ENCODE data around the gene RPS6KB1.
"Not testable (repeated sequence)": the region's sequence is repeated elsewhere in the genome, so short reads cannot be mapped to it uniquely, and the experiment has no call there.

The RPS6KB1 gene

DNA sequence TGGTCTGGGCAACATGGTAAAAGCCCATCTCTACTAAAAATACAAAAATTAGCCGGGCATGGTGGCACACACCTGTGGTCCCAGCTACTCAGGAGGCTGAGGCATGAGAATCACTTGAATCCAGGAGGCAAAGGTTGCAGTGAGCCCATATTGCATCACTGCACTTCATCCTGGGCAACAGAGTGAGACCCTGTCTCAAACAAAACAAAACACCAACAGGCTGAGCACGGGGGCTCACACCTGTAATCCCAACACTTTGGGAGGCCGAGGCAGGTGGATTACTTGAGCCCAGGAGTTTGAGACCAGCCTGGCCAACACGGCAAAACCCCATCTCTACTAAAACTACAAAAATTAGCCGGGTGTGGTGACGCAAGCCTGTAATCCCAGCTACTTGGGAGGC lies 82.2 kb downstream of the RPS6KB1 start:
- H3K27ac ChIP-seq (ENCODE audit: low read depth, low read length); H3K9me3 ChIP-seq (ENCODE audit: control insufficient read depth, insufficient read depth, low read length); H3F3A ChIP-seq (ENCODE audit: control insufficient read depth, insufficient read depth); H3K4me2 ChIP-seq (ENCODE audit: low read length); H3K9me2 ChIP-seq (replicated peaks; ENCODE audit: control insufficient read depth, low read length); H3K4me3 ChIP-seq (ENCODE audit: low read length); H3K36me3 ChIP-seq (ENCODE audit: control insufficient read depth, low read length); H3K79me2 ChIP-seq (ENCODE audit: control insufficient read depth, low read length); H3K27me3 ChIP-seq (ENCODE audit: control insufficient read depth, low read length); H3K4me1 ChIP-seq (ENCODE audit: control insufficient read depth, low read length); H4K20me1 ChIP-seq (ENCODE audit: control insufficient read depth, insufficient read depth, low read depth, low read length): not testable (repeated sequence)

DNA sequence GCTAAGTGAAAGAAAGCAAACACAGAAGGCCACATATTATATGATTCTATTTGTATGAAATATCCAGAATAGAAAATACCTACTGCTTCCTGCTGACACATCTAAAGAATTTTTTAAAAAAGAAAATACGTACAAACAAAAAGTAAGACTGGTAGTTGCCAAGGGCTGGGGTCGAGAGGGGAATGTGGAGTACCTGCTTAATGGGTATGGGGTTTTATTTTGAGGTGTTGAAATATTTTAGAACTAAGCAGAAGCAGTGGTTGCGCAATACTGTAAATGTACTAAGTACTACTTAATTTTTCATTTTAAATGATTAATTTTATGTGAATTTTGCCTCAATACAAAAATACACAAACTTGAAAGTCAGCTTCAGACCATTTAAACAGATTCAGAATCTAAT lies 103.7 kb downstream of the RPS6KB1 start:
- H4K20me1 ChIP-seq (ENCODE audit: control insufficient read depth, insufficient read depth, low read depth, low read length); H3K4me2 ChIP-seq (ENCODE audit: low read length); H3K4me1 ChIP-seq (ENCODE audit: control insufficient read depth, low read length); H3K27me3 ChIP-seq (ENCODE audit: control insufficient read depth, low read length); H3K9me3 ChIP-seq (ENCODE audit: control insufficient read depth, insufficient read depth, low read length); H3K27ac ChIP-seq (ENCODE audit: low read depth, low read length); H3F3A ChIP-seq (ENCODE audit: control insufficient read depth, insufficient read depth); H3K9me2 ChIP-seq (replicated peaks; ENCODE audit: control insufficient read depth, low read length); H3K4me3 ChIP-seq (ENCODE audit: low read length); H3K36me3 ChIP-seq (ENCODE audit: control insufficient read depth, low read length); H3K79me2 ChIP-seq (ENCODE audit: control insufficient read depth, low read length): not testable (repeated sequence)

All from DOHH2 (cell line).